ENCODE results near the gene PLK3.

DNA sequence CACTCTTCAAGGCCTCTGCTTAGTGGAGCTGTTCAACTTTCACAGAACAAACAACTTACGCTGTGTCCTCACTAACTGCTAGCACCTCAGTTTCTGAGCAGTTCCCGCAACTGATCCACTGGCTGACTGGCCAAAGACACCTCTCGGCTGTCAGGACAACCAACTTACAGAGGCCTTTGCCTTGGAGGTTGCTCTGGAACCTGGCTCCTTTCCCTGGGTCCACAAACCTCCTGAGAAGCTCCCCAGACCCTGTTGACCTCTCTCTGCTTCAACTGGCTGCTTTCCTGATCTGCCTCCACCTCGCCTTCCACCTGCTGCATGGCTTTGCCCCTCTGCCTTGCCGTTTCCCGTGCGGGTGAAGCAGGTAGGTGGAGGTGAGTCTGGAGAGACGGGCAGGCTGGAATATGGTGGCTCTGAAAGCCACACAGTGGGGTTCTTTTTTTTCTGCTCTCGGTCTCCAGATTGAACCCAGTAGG lies 21.1 kb downstream of the PLK3 start:
- no peak for TF ChIP-seq EZH2 (IDR thresholded peaks at IDR 0.05; ENCODE audit: low read length)
- no peak for TF ChIP-seq CTCF (optimal IDR thresholded peaks at IDR 0.05 in 1 of 3, IDR thresholded peaks at IDR 0.05 in 1 of 3, conservative IDR thresholded peaks at IDR 0.05 in 1 of 3; ENCODE audit: extremely low read depth in 1 of 3, insufficient read depth in 2 of 3, low read length in 3 of 3)
